A172 (cell line): ENCODE measurements around the gene CNTN4. TPM values are rescaled to one million over a fixed set of nuclear protein-coding genes. Genes with fewer than 3 reads are reported as not detected.

Experiments
- DNase-seq: peaks from one replicate; pipeline ENCODE4 v3.0.0-alpha.2; 2015; ENCODE audit warnings: low spot score
- total RNA-seq: library from RNA; depleted of rRNA; stranded (reverse); fragments of >200 nt; shearing (Covaris generic); gene quantifications from 2 replicates; pipeline ENCODE4 v1.2.3, GENCODE V29; 2014

CNTN4 gene
- total RNA-seq, 1 experiment from 2014 or later = not detected

- no peak for DNase-seq
These were observed 990.4 kb downstream of the CNTN4 start for GRCh38 chr3:3089017-3089416.

GRCh38 chr3:3097958-3098357 lies 999.3 kb downstream of the CNTN4 start:
- DNase-seq = no peak

DNA sequence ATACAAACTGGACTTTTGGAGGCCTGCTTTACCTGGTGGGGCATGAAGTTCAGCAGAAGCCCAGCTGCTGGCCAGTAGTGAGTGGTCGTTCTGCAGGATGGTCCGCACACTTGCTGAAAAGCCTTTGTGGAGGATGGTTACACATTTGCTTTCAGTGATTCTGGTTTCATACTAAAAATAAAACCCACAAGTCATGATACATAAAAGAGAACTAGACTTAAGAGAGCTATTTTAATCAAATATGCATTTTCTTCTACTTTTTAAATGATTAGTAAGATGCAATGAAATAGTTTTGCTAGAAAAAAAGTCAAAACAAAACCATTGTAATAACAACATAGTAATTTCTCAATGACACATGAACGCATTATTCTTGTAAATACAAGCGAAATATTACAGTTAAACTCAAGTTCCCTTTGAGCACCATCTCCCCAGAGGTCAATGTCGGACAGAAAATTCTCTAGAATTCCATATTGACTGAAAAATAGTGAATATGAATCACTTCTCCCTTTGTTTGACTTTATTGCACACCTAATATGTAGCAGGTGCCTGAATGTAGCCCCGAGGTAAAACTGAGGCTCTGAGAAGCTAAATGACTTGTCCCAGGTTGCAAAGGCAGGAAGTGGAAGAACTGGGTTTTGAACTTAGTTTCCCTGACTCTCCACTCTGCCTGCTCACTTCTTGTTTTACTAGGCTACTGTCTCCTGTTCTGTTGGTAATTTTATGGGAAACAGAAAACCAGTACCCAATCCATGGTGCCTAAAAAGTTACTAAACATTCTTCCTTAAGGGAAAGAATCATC lies 1003.2 kb downstream of the CNTN4 start:
- no peak for DNase-seq

DNA sequence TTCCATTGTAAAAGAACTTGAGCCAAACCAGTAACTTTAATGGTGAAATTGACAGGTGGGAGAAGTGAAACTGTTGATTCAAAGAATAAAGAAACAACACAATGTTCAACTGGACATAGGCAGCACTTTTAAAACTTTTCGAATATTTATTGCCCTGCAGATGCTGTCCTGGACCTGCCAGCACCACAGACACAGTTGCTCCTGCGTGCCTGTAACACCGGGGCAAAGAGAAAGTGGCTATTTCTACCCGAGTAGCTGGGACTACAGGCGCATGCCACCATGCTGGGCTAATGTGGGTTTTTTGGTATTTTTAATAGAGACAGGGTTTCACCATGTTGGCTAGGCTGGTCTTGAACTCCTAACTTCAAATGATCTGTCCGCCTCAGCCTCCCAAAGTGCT lies 1004.1 kb downstream of the CNTN4 start:
- no peak for DNase-seq

GRCh38 chr3:3105246-3105645 lies 1006.6 kb downstream of the CNTN4 start:
- DNase-seq = no peak

GRCh38 chr3:3105815-3106214 lies 1007.1 kb downstream of the CNTN4 start:
- no peak for DNase-seq

- DNase-seq = no peak
These were observed 1008.5 kb downstream of the CNTN4 start for GRCh38 chr3:3107181-3107580.
